GM12892 (cell line): ENCODE results near the gene FILIP1.

ENCODE experiments used
- POLR2A ChIP-seq: IDR thresholded peaks from 2 replicates; pipeline ENCODE4 v1.6.1; 2011; ENCODE audit warnings: low read depth, low read length, control low read depth
- POLR2AphosphoS5 ChIP-seq: IDR thresholded peaks from 2 replicates; pipeline ENCODE4 v1.6.1; 2011; ENCODE audit warnings: low read depth, low read length, control low read depth
- TAF1 ChIP-seq: IDR thresholded peaks from 2 replicates; pipeline ENCODE4 v1.6.1; 2011; ENCODE audit warnings: low read depth, mild to moderate bottlenecking, control low read depth, low read length, borderline replicate concordance

- no peak for TF ChIP-seq POLR2AphosphoS5
- TF ChIP-seq POLR2A: no peak
- TF ChIP-seq TAF1: no peak
Measured at GRCh38 chr6:75282706-75283105, 210.9 kb downstream of the FILIP1 start.
